Measurements from ENCODE around the gene FCN3. TPM values are rescaled to one million over a fixed set of nuclear protein-coding genes. Genes with fewer than 3 reads are reported as not detected.
A peak's percentile ranks its signal among the peaks of the same experiment; 100 is the strongest.

FCN3 gene
- polyA plus RNA-seq, 1 experiment: not detected

DNA sequence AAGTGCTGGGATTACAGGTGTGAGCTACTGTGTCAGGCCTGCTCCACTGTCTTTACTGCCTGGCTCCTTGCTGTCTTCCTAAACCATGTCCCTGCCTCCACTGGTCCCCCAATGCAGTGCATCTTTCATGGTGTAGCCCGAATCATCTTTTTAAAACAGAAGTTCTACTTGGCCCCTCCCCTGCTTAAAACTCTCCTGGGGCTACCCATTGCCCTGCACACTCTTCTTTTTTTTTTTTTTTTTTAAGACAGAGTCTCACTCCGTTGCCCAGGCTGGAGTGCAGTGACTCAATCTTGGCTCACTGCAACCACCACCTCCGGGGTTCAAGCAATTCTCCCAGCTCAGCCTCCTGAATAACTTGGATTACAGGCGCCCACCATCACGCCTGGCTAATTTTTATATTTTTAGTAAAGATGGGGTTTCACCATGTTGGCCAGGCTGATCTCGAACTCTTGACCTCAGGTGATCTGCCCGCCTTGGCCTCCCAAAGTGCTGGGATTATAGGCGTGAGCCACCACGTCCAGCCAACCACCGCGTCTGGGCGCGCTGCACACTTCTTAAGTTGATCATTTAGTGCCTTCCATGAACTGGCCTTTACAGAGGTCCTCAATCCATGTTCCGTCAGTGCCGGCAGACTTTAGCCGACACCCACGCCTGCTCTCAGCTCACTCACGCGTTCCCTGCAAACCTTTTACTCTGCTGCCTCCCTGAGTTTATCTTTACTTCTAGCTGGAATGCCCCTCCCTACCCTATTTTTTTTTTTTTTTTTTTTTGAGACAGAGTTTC lies 2.4 kb downstream of the FCN3 start:
- Histone ChIP-seq H3K4me3 (ENCODE audit: low read depth, low read length) (no peak overlapping the region), H3K27me3 (ENCODE audit: control insufficient read depth, insufficient read depth, low read length) (no peaks in the 10 kb centered on the region; the same call in 1 of the 2 replicates), H3K36me3 (ENCODE audit: control insufficient read depth, insufficient read depth, low read length) (no peaks in the 10 kb centered on the region)
- ChIA-PET POLR2A (no interaction called here), CTCF (interaction anchor here (0.6 to 5.0 kb wide), 4 partner anchors 15 to 88 kb away, joined by 3 to 29 read pairs (median 7); no protein-coding TSS in a partner anchor)
- TF ChIP-seq, protein P1, sequence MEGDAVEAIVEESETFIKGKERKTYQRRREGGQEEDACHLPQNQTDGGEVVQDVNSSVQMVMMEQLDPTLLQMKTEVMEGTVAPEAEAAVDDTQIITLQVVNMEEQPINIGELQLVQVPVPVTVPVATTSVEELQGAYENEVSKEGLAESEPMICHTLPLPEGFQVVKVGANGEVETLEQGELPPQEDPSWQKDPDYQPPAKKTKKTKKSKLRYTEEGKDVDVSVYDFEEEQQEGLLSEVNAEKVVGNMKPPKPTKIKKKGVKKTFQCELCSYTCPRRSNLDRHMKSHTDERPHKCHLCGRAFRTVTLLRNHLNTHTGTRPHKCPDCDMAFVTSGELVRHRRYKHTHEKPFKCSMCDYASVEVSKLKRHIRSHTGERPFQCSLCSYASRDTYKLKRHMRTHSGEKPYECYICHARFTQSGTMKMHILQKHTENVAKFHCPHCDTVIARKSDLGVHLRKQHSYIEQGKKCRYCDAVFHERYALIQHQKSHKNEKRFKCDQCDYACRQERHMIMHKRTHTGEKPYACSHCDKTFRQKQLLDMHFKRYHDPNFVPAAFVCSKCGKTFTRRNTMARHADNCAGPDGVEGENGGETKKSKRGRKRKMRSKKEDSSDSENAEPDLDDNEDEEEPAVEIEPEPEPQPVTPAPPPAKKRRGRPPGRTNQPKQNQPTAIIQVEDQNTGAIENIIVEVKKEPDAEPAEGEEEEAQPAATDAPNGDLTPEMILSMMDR (IDR thresholded peaks at IDR 0.05; ENCODE audit: insufficient read depth, low read depth, low read length): no peak
- DNase-seq (ENCODE audit: low read depth): no peak

DNA sequence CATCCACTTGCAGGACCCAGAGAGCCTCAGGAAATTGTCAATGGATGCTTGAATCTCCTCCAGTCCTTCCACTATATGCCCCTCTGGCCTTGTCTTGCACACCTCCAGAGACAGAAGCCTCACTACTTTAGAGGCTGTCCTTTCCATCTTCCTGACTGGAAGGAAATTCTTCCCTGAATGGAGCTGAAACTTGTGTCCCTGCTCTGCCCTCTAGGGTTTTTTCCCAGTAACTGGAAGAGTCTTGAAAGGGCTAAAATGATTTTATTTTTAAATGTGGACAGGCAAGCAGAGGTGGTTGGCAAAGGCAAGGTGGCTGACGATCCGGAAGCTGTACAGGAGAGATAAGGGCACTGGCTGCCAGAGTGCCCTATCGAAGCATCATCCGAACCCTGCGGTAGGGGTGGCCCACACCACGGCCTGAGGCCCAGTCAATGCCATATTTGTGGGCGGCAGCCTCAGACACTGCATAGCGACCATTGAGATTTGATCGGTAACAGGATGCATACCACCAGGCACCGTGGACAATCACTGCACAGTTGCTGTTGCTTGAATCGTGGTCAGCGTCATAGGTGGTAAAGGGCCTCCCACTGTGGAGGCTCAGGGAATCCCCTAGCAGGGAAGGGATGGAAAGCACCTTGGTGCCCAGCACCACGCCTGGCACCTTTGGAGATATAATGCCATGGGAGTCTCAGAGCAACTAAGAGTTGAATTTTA lies 5.6 kb downstream of the FCN3 start:
- no peak for DNase-seq (ENCODE audit: low read depth)
- POLR2A ChIA-PET: no interaction called here
- CTCF ChIA-PET: interaction anchor here (0.8 to 6.1 kb wide), 9 partner anchors 10 to 70 kb away, joined by 3 to 118 read pairs (median 6); partner anchors contain the start of gene CD164L2
- Histone ChIP-seq H3K27me3 (ENCODE audit: control insufficient read depth, insufficient read depth, low read length) (no peaks in the 10 kb centered on the region), H3K4me3 (ENCODE audit: low read depth, low read length) (no peak overlapping the region), H3K36me3 (ENCODE audit: control insufficient read depth, insufficient read depth, low read length) (no peaks in the 10 kb centered on the region)
- TF ChIP-seq, protein P1 (IDR thresholded peaks at IDR 0.05; ENCODE audit: insufficient read depth, low read depth, low read length): peak; percentile 35

DNA sequence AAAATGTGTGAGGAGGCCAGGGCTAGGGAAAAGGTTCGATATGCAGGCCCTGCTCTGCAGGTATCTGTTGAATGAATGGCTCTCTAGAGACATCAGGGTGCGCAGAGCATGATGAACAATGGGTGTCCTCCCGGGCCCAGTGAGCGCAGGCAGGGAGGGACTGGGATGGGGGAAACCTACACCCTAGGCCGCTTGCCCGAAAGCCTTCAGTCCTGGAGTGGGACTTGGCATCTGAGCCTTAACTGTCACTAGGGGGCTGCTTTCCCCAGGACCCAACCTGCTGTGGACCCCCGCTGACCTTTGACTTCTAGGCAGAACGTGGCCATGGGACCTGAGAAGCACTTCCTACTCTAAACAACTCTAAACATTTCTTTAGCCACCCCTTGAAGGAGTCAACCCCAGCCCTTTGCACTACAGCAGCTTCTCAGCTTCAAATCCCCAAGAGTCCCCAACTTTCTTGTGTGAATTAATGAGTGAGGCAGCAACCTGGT lies 7.4 kb downstream of the FCN3 start:
- no peak for DNase-seq (ENCODE audit: low read depth)
- Histone ChIP-seq H3K27me3 (ENCODE audit: control insufficient read depth, insufficient read depth, low read length) (no peaks in the 10 kb centered on the region), H3K4me3 (ENCODE audit: low read depth, low read length) (peak overlapping the region; percentile 56), H3K36me3 (ENCODE audit: control insufficient read depth, insufficient read depth, low read length) (peaks cover 9% of the 10 kb centered on the region)
- ChIA-PET POLR2A (interaction anchor here (1.0 kb wide), 1 partner anchor 68 kb away, joined by 5 read pairs; no protein-coding TSS in a partner anchor), CTCF (interaction anchor here (0.7 to 6.1 kb wide), 26 partner anchors 8 to 480 kb away, joined by 3 to 118 read pairs (median 6); partner anchors contain the start of genes CD164L2, FCN3, GPR3 and SYTL1)
- TF ChIP-seq, protein P1 (IDR thresholded peaks at IDR 0.05; ENCODE audit: insufficient read depth, low read depth, low read length): no peak

DNA sequence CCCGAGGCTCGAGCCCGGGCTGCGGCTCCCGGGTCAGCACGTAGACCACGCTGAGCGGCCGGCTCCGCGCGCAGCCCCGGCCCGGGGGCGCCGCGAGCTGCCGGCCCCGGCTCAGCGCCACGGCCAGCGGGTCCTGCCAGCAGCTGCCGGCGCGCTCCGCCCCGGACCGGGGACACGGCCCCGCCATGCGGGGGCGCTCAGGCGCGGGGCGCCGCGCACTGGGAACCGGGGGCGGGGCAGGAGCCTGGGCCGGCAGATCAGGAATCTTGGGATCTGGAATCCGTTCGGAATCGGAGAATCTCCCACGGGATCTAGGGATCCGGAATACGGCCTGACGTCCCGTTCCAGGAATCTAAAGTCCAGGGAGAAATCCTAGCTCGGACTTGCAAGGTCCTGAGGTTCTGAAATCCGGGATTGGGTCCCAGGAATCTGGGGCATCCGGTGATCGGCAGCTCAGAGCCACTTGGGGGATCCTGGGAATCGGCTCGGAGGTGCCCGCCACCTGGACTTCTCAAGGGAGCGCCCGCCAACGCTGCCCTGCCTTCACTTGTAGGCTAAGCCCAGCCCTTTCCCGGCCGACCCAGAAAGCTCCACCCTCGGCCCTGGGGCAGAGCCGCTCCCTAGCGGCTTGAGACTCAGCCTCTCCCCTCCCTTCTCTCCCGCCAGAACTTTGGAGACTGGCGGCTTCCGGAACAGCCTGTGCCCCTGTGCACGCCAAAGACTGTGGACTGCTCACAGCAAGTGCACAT lies 8.0 kb downstream of the FCN3 start, which contains the start of gene MAP3K6:
MAP3K6 (minus strand) TSS at position 551 of the 749 bp plus-strand sequence; CDS start at position 187, 364 bp downstream.
- DNase-seq (ENCODE audit: low read depth): peak; percentile 33
- TF ChIP-seq, protein P1 (IDR thresholded peaks at IDR 0.05; ENCODE audit: insufficient read depth, low read depth, low read length): peak; percentile 24; the same call in 1 of the 2 replicates
- Histone ChIP-seq H3K27me3 (ENCODE audit: control insufficient read depth, insufficient read depth, low read length) (no peaks in the 10 kb centered on the region), H3K4me3 (ENCODE audit: low read depth, low read length) (peak within 1 kb of the TSS; percentile 56), H3K36me3 (ENCODE audit: control insufficient read depth, insufficient read depth, low read length) (peaks cover 9% of the 10 kb centered on the region)
- ChIA-PET POLR2A (interaction anchor here (0.6 to 1.0 kb wide), 2 partner anchors 22 to 67 kb away, joined by 3 to 5 read pairs; no protein-coding TSS in a partner anchor), CTCF (interaction anchor here (0.7 to 6.1 kb wide), 31 partner anchors 8 to 479 kb away, joined by 3 to 118 read pairs (median 5); partner anchors contain the start of genes CD164L2, FCN3, GPR3 and SYTL1)
